ENCODE measurements around the gene KRTAP5-5. TPM values are rescaled to one million over a fixed set of nuclear protein-coding genes. Genes with fewer than 3 reads are reported as not detected.
"Not testable (repeated sequence)": the region's sequence is repeated elsewhere in the genome, so short reads cannot be mapped to it uniquely, and the experiment has no call there.

KRTAP5-5 gene
- total RNA-seq, 1 experiment from 2014 or later = not detected

DNA sequence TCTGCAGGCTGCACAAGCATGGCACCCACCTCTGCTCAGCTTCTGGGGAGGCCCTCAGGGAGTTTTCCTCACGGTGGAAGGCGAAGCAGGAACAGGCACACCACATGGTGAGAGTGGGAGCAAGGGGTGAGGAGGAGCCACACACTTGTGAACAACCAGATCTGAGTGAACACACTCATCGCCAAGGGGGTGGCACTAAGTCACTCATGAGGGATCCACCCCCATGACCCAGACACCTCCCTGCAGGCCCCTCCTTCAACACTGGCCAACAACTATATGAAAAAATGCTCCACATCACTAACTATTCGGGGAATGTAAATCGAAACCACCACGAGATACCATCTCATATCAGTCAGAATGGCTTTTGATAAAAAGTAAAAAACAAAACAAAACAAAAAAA, 30.8 kb upstream of the KRTAP5-5 start:
- intact Hi-C loops (cut with micrococcal nuclease; ENCODE audit: unreplicated experiment) = no loop called here
- Histone ChIP-seq H3K4me3 (ENCODE audit: low read depth, low read length, poor library complexity, severe bottlenecking) (no peak overlapping the region), H3K27me3 (replicated peaks; ENCODE audit: insufficient read depth, low read depth, low read length, poor library complexity) (peaks cover 11% of the 10 kb centered on the region), H3K27ac (ENCODE audit: low read depth, low read length, poor library complexity, severe bottlenecking) (no peak overlapping the region), H3K4me1 (ENCODE audit: insufficient read depth, low read length, poor library complexity, severe bottlenecking) (no peaks in the 10 kb centered on the region), H3K9me3 (ENCODE audit: low read depth, low read length, poor library complexity, severe bottlenecking) (no peaks in the 10 kb centered on the region), H3K36me3 (ENCODE audit: insufficient read depth, low read length, poor library complexity, severe bottlenecking) (no peaks in the 10 kb centered on the region)
- BruUV-seq (replicated peaks) = no TSS peak
- ChIA-PET POLR2A (ENCODE audit: low non-redundant PET) (no interaction called here), CTCF (no interaction called here)
- no peak for TF ChIP-seq EZH2 (IDR thresholded peaks at IDR 0.05; ENCODE audit: borderline replicate concordance, low read depth, low read length, poor library complexity, severe bottlenecking)
- TF ChIP-seq, protein P1, sequence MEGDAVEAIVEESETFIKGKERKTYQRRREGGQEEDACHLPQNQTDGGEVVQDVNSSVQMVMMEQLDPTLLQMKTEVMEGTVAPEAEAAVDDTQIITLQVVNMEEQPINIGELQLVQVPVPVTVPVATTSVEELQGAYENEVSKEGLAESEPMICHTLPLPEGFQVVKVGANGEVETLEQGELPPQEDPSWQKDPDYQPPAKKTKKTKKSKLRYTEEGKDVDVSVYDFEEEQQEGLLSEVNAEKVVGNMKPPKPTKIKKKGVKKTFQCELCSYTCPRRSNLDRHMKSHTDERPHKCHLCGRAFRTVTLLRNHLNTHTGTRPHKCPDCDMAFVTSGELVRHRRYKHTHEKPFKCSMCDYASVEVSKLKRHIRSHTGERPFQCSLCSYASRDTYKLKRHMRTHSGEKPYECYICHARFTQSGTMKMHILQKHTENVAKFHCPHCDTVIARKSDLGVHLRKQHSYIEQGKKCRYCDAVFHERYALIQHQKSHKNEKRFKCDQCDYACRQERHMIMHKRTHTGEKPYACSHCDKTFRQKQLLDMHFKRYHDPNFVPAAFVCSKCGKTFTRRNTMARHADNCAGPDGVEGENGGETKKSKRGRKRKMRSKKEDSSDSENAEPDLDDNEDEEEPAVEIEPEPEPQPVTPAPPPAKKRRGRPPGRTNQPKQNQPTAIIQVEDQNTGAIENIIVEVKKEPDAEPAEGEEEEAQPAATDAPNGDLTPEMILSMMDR (conservative IDR thresholded peaks at IDR 0.05; ENCODE audit: low read depth, low read length) = no peak
- DNase-seq (ENCODE audit: low spot score) = no peak

DNA sequence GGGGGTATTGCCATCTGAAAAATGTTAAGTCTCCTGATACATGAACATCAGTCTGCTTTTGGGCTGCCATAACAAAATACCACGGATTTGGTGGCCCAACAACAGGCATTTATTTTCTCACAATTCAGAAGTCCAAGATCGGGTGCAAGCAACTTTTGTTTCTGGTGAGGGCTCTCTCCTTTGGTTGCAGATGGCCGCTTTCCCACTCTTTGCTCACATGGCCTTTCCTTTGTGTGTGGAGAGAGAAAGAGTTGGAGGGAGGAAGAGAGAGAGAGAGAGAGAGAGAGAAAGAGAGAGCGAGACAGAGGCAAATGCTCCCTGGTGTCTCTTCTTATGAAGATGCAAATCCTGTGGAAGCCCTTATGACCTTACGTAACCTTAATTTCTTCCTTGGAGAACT, 28.9 kb upstream of the KRTAP5-5 start:
- ChIA-PET CTCF (no interaction called here), POLR2A (ENCODE audit: low non-redundant PET) (no interaction called here)
- TF ChIP-seq, protein P1 (conservative IDR thresholded peaks at IDR 0.05; ENCODE audit: low read depth, low read length) = no peak
- TF ChIP-seq EZH2 (IDR thresholded peaks at IDR 0.05; ENCODE audit: borderline replicate concordance, low read depth, low read length, poor library complexity, severe bottlenecking) = no peak
- Histone ChIP-seq H3K27ac (ENCODE audit: low read depth, low read length, poor library complexity, severe bottlenecking) (no peak overlapping the region), H3K4me3 (ENCODE audit: low read depth, low read length, poor library complexity, severe bottlenecking) (no peak overlapping the region), H3K27me3 (replicated peaks; ENCODE audit: insufficient read depth, low read depth, low read length, poor library complexity) (peaks cover 11% of the 10 kb centered on the region), H3K36me3 (ENCODE audit: insufficient read depth, low read length, poor library complexity, severe bottlenecking) (no peaks in the 10 kb centered on the region), H3K4me1 (ENCODE audit: insufficient read depth, low read length, poor library complexity, severe bottlenecking) (no peaks in the 10 kb centered on the region), H3K9me3 (ENCODE audit: low read depth, low read length, poor library complexity, severe bottlenecking) (no peaks in the 10 kb centered on the region)
- intact Hi-C loops (cut with micrococcal nuclease; ENCODE audit: unreplicated experiment) = no loop called here
- DNase-seq (ENCODE audit: low spot score) = no peak
- BruUV-seq (replicated peaks) = no TSS peak

DNA sequence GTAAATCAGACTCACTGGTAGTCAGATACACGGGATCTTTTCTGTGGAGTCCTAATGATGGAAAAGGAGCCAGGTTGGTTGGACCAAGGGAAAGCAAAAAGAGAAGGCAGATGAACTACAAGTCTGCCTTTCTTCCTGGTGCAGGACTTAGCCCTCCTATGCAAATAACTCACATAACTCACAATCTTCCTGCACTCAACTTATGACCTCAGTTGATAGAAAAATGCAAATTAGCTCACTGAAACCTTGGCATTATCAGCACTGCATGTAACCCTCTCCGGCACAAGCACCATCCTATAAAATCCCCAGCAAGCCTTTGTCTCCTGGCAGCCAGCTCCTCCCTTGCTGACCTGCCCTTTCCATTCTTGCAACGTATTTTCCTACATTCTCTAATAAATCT, 27.9 kb upstream of the KRTAP5-5 start:
- POLR2A ChIA-PET (ENCODE audit: low non-redundant PET); H3K4me1 ChIP-seq (ENCODE audit: insufficient read depth, low read length, poor library complexity, severe bottlenecking); H3K27ac ChIP-seq (ENCODE audit: low read depth, low read length, poor library complexity, severe bottlenecking); H3K36me3 ChIP-seq (ENCODE audit: insufficient read depth, low read length, poor library complexity, severe bottlenecking); H3K9me3 ChIP-seq (ENCODE audit: low read depth, low read length, poor library complexity, severe bottlenecking); DNase-seq (ENCODE audit: low spot score); H3K4me3 ChIP-seq (ENCODE audit: low read depth, low read length, poor library complexity, severe bottlenecking); BruUV-seq (replicated peaks); CTCF ChIA-PET; intact Hi-C loops (cut with micrococcal nuclease; ENCODE audit: unreplicated experiment): not testable (repeated sequence)
- H3K27me3 ChIP-seq (replicated peaks; ENCODE audit: insufficient read depth, low read depth, low read length, poor library complexity) = peaks cover 11% of the 10 kb centered on the region

DNA sequence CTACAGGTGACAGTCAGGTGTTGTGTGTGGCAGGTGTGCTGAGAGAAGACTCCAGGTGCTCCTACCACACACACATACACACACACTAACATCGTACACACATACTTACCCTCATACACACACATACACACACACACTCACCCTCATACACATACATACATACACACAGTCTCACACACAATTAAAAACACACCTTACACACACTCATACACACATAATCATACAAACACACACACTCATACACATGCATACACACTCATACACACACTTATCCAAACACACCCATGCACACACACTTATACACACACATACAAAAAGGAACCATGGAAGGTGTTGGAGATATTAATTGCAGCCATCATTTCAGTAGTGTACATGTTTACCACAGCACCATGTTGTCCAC, 25.9 kb upstream of the KRTAP5-5 start:
- Histone ChIP-seq H3K9me3 (ENCODE audit: low read depth, low read length, poor library complexity, severe bottlenecking) (no peaks in the 10 kb centered on the region), H3K36me3 (ENCODE audit: insufficient read depth, low read length, poor library complexity, severe bottlenecking) (no peaks in the 10 kb centered on the region), H3K27me3 (replicated peaks; ENCODE audit: insufficient read depth, low read depth, low read length, poor library complexity) (peaks cover 15% of the 10 kb centered on the region), H3K4me3 (ENCODE audit: low read depth, low read length, poor library complexity, severe bottlenecking) (no peak overlapping the region), H3K27ac (ENCODE audit: low read depth, low read length, poor library complexity, severe bottlenecking) (no peak overlapping the region), H3K4me1 (ENCODE audit: insufficient read depth, low read length, poor library complexity, severe bottlenecking) (no peaks in the 10 kb centered on the region)
- TF ChIP-seq, protein P1 (conservative IDR thresholded peaks at IDR 0.05; ENCODE audit: low read depth, low read length) = no peak
- no peak for TF ChIP-seq EZH2 (IDR thresholded peaks at IDR 0.05; ENCODE audit: borderline replicate concordance, low read depth, low read length, poor library complexity, severe bottlenecking)
- intact Hi-C loops (cut with micrococcal nuclease; ENCODE audit: unreplicated experiment) = no loop called here
- CTCF ChIA-PET = no interaction called here
- POLR2A ChIA-PET (ENCODE audit: low non-redundant PET) = no interaction called here
- no TSS peak for BruUV-seq (replicated peaks)
- DNase-seq (ENCODE audit: low spot score) = no peak

Measured in A673 (cell line).